Loucy (cell line): Measurements from ENCODE around the gene SLC16A5.

ENCODE experiments used
- CTCF ChIP-seq: fragments of 200-600 bp; sonication (generic); conservative IDR thresholded peaks from 2 replicates; pipeline ENCODE4 v1.5.1; 2014; ENCODE audit warnings: mild to moderate bottlenecking, antibody characterized with exemption, low read length
- EZH2phosphoT487 ChIP-seq: fragments of 200-600 bp; IDR thresholded peaks from 2 replicates; pipeline ENCODE4 v1.6.1; 2018; ENCODE audit warnings: antibody characterized with exemption, mild to moderate bottlenecking, moderate library complexity, borderline replicate concordance

- TF ChIP-seq CTCF: no peak
- no peak for TF ChIP-seq EZH2phosphoT487
Observed at GRCh38 chr17:75048249-75048878, 39.4 kb upstream of the SLC16A5 start.
